Calu3 (cell line): ENCODE results near the gene POR. TPM values are rescaled to one million over a fixed set of nuclear protein-coding genes. Genes with fewer than 3 reads are reported as not detected.

Experiments used
- BruUV-seq: library from RNA; stranded (reverse); fragments of 400-500 nt; replicated peaks from 2 replicates; lab custom pipeline; 2021; lab: Mats Ljungman, UMichigan
- CTCF ChIA-PET: fragments of 300-600 bp; sonication (Branson Sonifier 250); formaldehyde crosslinking; loops from one replicate; lab custom pipeline; 2022; ENCODE audit warnings: antibody characterized with exemption; lab: Charles Lee
- DNase-seq: peaks from one replicate; pipeline ENCODE4 v3.0.0; 2022
- H3K27ac Mint-ChIP-seq: one replicate; pipeline ENCODE4 v1.8.0; 2022; ENCODE audit warnings: mixed read lengths; ENCODE audit not compliant: unreplicated experiment
- H3K27me3 Mint-ChIP-seq: one replicate; pipeline ENCODE4 v1.8.0; 2022; ENCODE audit warnings: mixed read lengths; ENCODE audit not compliant: unreplicated experiment
- H3K36me3 Mint-ChIP-seq: one replicate; pipeline ENCODE4 v1.8.0; 2022; ENCODE audit warnings: mild to moderate bottlenecking, moderate library complexity, mixed read lengths; ENCODE audit not compliant: insufficient read depth, unreplicated experiment
- H3K4me1 Mint-ChIP-seq: one replicate; pipeline ENCODE4 v1.8.0; 2022; ENCODE audit warnings: mild to moderate bottlenecking, low read depth, mixed read lengths; ENCODE audit not compliant: unreplicated experiment
- H3K4me3 Mint-ChIP-seq: one replicate; pipeline ENCODE4 v1.8.0; 2022; ENCODE audit warnings: mild to moderate bottlenecking, low read depth, moderate library complexity, mixed read lengths; ENCODE audit not compliant: unreplicated experiment
- H3K9me3 Mint-ChIP-seq: one replicate; pipeline ENCODE4 v1.8.0; 2022; ENCODE audit warnings: low read depth, mixed read lengths; ENCODE audit not compliant: unreplicated experiment
- CTCF ChIP-seq: fragments of 200-600 bp; IDR thresholded peaks from one replicate; pipeline ENCODE4 v1.8.0; 2022; ENCODE audit warnings: antibody characterized with exemption; ENCODE audit not compliant: unreplicated experiment
- intact Hi-C: fragments of 100-400 bp; cut with micrococcal nuclease; formaldehyde crosslinking; loops from one replicate; pipeline ENCODE4 v1.10.0; 2022; ENCODE audit not compliant: unreplicated experiment
- total RNA-seq: library from RNA; stranded (reverse); gene quantifications from 2 replicates; pipeline ENCODE4 v1.2.3, GENCODE V29; 2022

Gene POR
- total RNA-seq, 1 experiment from 2014 or later, result 65.8 TPM

- CTCF ChIA-PET, result interaction anchor here (0.6 kb wide), 1 partner anchor 15 kb away, joined by 3 read pairs; no protein-coding TSS in a partner anchor
- no peaks in the 10 kb centered on the region for H3K9me3 Mint-ChIP-seq
- no peaks in the 10 kb centered on the region for H3K4me1 Mint-ChIP-seq
- no peak overlapping the region for H3K4me3 Mint-ChIP-seq
- no peak for DNase-seq
- H3K27ac Mint-ChIP-seq, result no peak overlapping the region
- no TSS peak for BruUV-seq
- peaks cover 35% of the 10 kb centered on the region for H3K36me3 Mint-ChIP-seq
- no peaks in the 10 kb centered on the region for H3K27me3 Mint-ChIP-seq
- no peak for TF ChIP-seq CTCF
- intact Hi-C loops, result no loop called here
These were observed 73.0 kb downstream of the POR start for GRCh38 chr7:75987805-75988567.

GRCh38 chr7:75988568-75989499 lies 73.9 kb downstream of the POR start:
- H3K4me3 Mint-ChIP-seq, result no peak overlapping the region
- intact Hi-C loops, result no loop called here
- no peaks in the 10 kb centered on the region for H3K4me1 Mint-ChIP-seq
- BruUV-seq, result no TSS peak
- CTCF ChIA-PET, result no interaction called here
- no peak for DNase-seq
- H3K27me3 Mint-ChIP-seq, result no peaks in the 10 kb centered on the region
- no peak for TF ChIP-seq CTCF
- no peak overlapping the region for H3K27ac Mint-ChIP-seq
- H3K36me3 Mint-ChIP-seq, result peaks cover 42% of the 10 kb centered on the region
- H3K9me3 Mint-ChIP-seq, result no peaks in the 10 kb centered on the region

- H3K4me3 Mint-ChIP-seq, result no peak overlapping the region
These were observed 74.8 kb downstream of the POR start for GRCh38 chr7:75989500-75990388.

More at GRCh38 chr7:75989500-75990388, 74.8 kb downstream of the POR start:
- no peaks in the 10 kb centered on the region for H3K27me3 Mint-ChIP-seq
- CTCF ChIA-PET, result no interaction called here
- no peak for TF ChIP-seq CTCF
- H3K4me1 Mint-ChIP-seq, result no peaks in the 10 kb centered on the region
- peak overlapping the region; percentile 60 for H3K27ac Mint-ChIP-seq
- intact Hi-C loops, result no loop called here
- BruUV-seq, result no TSS peak
- H3K9me3 Mint-ChIP-seq, result no peaks in the 10 kb centered on the region
- no peak for DNase-seq
- H3K36me3 Mint-ChIP-seq, result peaks cover 50% of the 10 kb centered on the region
